Renal cortex interstitium (tissue), 11 donors: Measurements from ENCODE around the gene SMARCAD1. TPM values are rescaled to one million over a fixed set of nuclear protein-coding genes. Genes with fewer than 3 reads are reported as not detected.
"Not testable (repeated sequence)": the region's sequence is repeated elsewhere in the genome, so short reads cannot be mapped to it uniquely, and the experiment has no call there.

Experiments
- DNase-seq, 11 donors: peaks; one replicate each; pipeline ENCODE4 v3.0.0-alpha.2; 2013; ENCODE audit warnings: low read depth in 9 of 11, low spot score in 4 of 11; ENCODE audit errors: extremely low read depth in 1 of 11
- polyA plus RNA-seq, 3 donors: library from polyadenylated mRNA; unstranded; fragments of 120-200 nt; gene quantifications; one replicate each; pipeline ENCODE4 v1.2.1, GENCODE V29; 2013; ENCODE audit not compliant: insufficient read length in 3 of 3

The SMARCAD1 gene
- polyA plus RNA-seq, 3 donors: 54.7 to 68.3 (median 62.6) TPM

GRCh38 chr4:94334476-94334875, 126.8 kb downstream of the SMARCAD1 start:
- DNase-seq: no peak

GRCh38 chr4:94334962-94335361, 127.3 kb downstream of the SMARCAD1 start:
- DNase-seq: no peak

DNA sequence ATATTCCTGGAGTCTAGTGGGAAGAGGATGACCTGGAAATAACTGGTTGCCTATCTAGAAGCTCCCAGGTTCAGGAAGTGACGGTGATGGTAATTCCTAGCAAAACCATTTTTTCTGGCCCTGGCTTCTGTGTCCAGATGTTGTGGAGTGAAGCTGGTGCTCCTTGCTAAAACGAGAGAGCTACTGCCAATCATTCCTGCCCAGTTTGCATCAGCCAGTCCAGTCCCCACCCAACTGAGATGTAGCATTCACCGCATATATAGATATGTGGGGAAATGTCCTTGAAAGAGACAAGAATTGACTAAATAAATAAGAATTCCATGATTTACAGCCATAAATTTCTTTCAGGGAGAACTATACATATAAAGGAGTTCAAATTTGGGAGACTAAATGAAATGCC, 128.6 kb downstream of the SMARCAD1 start:
- no peak for DNase-seq

DNA sequence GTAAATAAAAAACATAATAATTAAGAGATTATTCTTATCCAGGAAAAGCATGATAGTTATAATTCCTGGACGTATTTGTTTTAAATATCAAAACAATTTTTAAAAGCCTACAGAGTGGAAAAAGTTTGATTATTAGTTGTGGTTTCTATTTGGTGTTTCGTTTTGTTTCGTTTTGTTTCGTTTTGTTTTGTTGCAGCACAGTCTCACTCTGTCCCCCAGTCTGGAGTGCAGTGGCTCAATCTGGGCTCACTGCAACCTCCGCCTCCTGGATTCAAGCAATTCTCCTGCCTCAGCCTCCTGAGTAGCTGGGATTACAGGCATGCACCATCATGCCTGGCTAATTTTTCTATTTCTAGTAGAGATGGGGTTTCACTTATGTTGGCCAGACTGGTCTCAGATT, 129.1 kb downstream of the SMARCAD1 start:
- not testable (repeated sequence) for DNase-seq

DNA sequence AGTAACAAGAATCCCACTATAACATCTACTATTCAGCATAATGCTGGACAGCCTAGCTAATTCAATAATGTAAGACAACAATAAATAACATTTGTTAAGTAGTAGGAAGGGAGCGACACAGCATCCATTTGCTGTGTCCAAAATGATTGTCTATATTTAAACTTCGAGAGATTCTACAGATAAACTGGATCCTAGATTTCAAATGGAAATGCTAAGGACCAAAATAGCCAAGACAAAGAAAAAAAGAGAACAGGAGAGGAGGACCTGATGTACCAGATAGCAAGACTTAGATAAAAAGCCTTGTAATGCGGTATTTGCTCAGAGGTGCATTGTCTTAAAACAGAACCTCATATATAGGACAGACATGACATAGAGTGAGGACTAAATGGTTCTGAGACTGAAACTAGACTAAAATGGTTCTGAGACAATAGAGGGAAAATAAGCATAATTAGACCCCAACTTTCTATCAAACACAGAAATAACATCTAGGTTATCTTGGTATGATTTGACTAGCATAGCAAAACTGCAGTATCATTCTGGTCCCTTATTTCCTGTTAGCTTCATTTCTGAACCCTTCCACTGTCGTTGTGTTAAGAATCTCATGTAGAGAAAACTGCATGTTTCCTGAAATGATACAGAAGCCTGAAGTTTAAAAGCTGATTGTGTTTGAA, 131.2 kb downstream of the SMARCAD1 start:
- DNase-seq: no peak

GRCh38 chr4:94339779-94340178, 132.1 kb downstream of the SMARCAD1 start:
- DNase-seq: no peak

Other genes with a start within 250 kb of the SMARCAD1 start
- gene HPGDS, start 135.0 kb downstream of the SMARCAD1 start, polyA plus RNA-seq: 1 to 10 TPM; 2.7 to 5.2 (median 4.0) TPM
- gene PDLIM5, start 244.1 kb downstream of the SMARCAD1 start, polyA plus RNA-seq: 10 to 100 TPM; 43.1 to 55.7 (median 48.9) TPM